BE2C (cell line): ENCODE measurements around the gene SLC24A3.
A peak's percentile ranks its signal among the peaks of the same experiment; 100 is the strongest.

ENCODE experiments used
- DNase-seq: peaks from one replicate; pipeline ENCODE4 v3.0.0-alpha.2; 2020
- H3K27me3 ChIP-seq: fragments of 250-450 bp; sonication (Bioruptor Pico); 2 replicates; pipeline ENCODE4 v1.5.1; 2020; ENCODE audit warnings: mild to moderate bottlenecking
- H3K36me3 ChIP-seq: fragments of 250-450 bp; sonication (Bioruptor Pico); 2 replicates; pipeline ENCODE4 v1.5.1; 2020; ENCODE audit warnings: mild to moderate bottlenecking
- H3K4me1 ChIP-seq: fragments of 250-450 bp; sonication (Bioruptor Pico); 2 replicates; pipeline ENCODE4 v1.5.1; 2020
- H3K4me3 ChIP-seq: 2 replicates; pipeline ENCODE4 v1.5.1; 2011; ENCODE audit warnings: low read depth, low read length
- H3K9me3 ChIP-seq: fragments of 250-450 bp; sonication (Bioruptor Pico); 2 replicates; pipeline ENCODE4 v1.5.1; 2020
- CTCF ChIP-seq: IDR thresholded peaks from 2 replicates; pipeline ENCODE4 v1.5.1; 2012; ENCODE audit warnings: mild to moderate bottlenecking, low read depth, low read length

Gene SLC24A3

GRCh38 chr20:19735446-19735845, 523.0 kb downstream of the SLC24A3 start:
- no peak for TF ChIP-seq CTCF

GRCh38 chr20:19737025-19737424, 524.6 kb downstream of the SLC24A3 start:
- H3K9me3 ChIP-seq: no peaks in the 10 kb centered on the region
- no peak for DNase-seq
- H3K4me1 ChIP-seq: peaks cover 4% of the 10 kb centered on the region; the same call in 1 of the 2 replicates
- peaks cover 5% of the 10 kb centered on the region; the same call in 1 of the 2 replicates for H3K27me3 ChIP-seq
- no peak overlapping the region for H3K4me3 ChIP-seq
- no peak for TF ChIP-seq CTCF
- no peaks in the 10 kb centered on the region for H3K36me3 ChIP-seq

More at GRCh38 chr20:19735446-19735845, 523.0 kb downstream of the SLC24A3 start:
- DNase-seq: peak; percentile 77
- Histone ChIP-seq H3K36me3 (no peaks in the 10 kb centered on the region), H3K4me1 (peaks cover 4% of the 10 kb centered on the region; the same call in 1 of the 2 replicates), H3K9me3 (no peaks in the 10 kb centered on the region), H3K27me3 (peaks cover 5% of the 10 kb centered on the region; the same call in 1 of the 2 replicates), H3K4me3 (no peak overlapping the region)

- DNase-seq: no peak
- TF ChIP-seq CTCF: no peak
- Histone ChIP-seq H3K27me3 (peaks cover 7% of the 10 kb centered on the region; the same call in 1 of the 2 replicates), H3K4me3 (no peak overlapping the region), H3K36me3 (no peaks in the 10 kb centered on the region), H3K9me3 (no peaks in the 10 kb centered on the region; the same call in 1 of the 2 replicates), H3K4me1 (peaks cover 4% of the 10 kb centered on the region; the same call in 1 of the 2 replicates)
These were observed 526.5 kb downstream of the SLC24A3 start for GRCh38 chr20:19738951-19739350.

GRCh38 chr20:19739351-19739750, 526.9 kb downstream of the SLC24A3 start:
- Histone ChIP-seq H3K27me3 (peaks cover 7% of the 10 kb centered on the region; the same call in 1 of the 2 replicates), H3K4me3 (no peak overlapping the region), H3K4me1 (peaks cover 4% of the 10 kb centered on the region; the same call in 1 of the 2 replicates), H3K36me3 (no peaks in the 10 kb centered on the region), H3K9me3 (no peaks in the 10 kb centered on the region; the same call in 1 of the 2 replicates)
- no peak for TF ChIP-seq CTCF
- DNase-seq: no peak

GRCh38 chr20:19740512-19740911, 528.1 kb downstream of the SLC24A3 start:
- H3K4me3 ChIP-seq: no peak overlapping the region
- DNase-seq: no peak
- H3K9me3 ChIP-seq: no peaks in the 10 kb centered on the region; the same call in 1 of the 2 replicates
- H3K27me3 ChIP-seq: peaks cover 11% of the 10 kb centered on the region; the same call in 1 of the 2 replicates
- no peak for TF ChIP-seq CTCF
- no peaks in the 10 kb centered on the region for H3K4me1 ChIP-seq
- H3K36me3 ChIP-seq: no peaks in the 10 kb centered on the region

- H3K4me3 ChIP-seq: no peak overlapping the region
- no peak for TF ChIP-seq CTCF
- DNase-seq: no peak
- H3K36me3 ChIP-seq: no peaks in the 10 kb centered on the region
- H3K9me3 ChIP-seq: no peaks in the 10 kb centered on the region; the same call in none of the 2 replicates
- peaks cover 10% of the 10 kb centered on the region; the same call in 1 of the 2 replicates for H3K27me3 ChIP-seq
- H3K4me1 ChIP-seq: no peaks in the 10 kb centered on the region
These were observed 529.5 kb downstream of the SLC24A3 start for GRCh38 chr20:19741924-19742323.
